ENCODE results near the gene AMFR.
A peak's percentile ranks its signal among the peaks of the same experiment; 100 is the strongest.

AMFR gene

DNA sequence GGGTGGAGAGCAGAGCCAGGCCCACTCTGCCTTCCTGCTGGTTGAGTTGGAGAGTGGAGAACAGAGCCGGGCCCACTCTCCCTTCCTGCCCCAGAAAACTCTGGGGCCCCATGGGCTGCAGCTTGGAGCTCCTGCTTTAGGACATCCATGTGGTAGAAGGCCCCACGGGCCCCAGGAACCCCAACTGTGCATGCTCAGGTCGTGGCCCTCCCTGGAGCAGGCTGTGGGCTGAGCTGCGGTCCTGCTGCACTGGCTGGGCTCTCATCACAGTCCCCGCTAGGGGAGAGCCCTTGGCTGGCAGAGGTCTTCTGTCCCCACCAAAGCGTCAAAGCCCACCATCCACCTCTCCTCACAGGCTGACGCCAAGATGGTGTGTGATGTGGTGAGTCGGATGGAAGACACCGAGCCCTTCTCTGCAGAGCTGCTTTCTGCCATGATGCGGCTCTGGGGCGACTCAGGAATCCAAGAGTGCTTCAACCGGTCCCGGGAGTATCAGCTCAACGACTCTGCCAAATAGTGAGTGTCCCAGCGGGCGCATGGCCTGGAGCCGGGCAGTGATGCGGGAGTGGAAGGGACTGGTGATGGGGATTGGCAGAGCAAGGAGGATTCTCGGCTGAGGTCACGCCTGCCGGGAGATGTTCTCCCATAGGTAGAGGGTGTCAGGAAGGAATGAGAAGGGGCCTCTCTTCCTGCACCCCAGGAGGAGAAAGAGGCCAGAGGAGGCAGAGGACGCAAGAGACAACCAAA, 96.9 kb downstream of the AMFR start:
- no peak for DNase-seq

DNA sequence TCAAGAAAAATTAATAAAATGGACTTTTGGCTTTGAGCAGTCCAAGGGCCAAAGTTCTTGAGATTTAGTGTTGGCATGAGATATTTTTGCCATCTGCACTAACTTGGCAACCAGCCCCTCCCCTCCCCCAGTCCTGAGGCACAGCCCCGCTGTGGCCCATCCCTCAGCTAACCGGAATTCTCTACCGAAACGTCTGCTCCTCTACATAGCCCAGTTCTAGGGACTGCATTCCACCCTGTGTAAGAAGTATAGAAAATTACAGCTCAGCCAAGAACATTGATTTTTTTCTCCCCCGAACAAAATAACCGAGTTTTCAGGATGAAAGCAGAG, 97.5 kb downstream of the AMFR start:
- no peak for DNase-seq

DNA sequence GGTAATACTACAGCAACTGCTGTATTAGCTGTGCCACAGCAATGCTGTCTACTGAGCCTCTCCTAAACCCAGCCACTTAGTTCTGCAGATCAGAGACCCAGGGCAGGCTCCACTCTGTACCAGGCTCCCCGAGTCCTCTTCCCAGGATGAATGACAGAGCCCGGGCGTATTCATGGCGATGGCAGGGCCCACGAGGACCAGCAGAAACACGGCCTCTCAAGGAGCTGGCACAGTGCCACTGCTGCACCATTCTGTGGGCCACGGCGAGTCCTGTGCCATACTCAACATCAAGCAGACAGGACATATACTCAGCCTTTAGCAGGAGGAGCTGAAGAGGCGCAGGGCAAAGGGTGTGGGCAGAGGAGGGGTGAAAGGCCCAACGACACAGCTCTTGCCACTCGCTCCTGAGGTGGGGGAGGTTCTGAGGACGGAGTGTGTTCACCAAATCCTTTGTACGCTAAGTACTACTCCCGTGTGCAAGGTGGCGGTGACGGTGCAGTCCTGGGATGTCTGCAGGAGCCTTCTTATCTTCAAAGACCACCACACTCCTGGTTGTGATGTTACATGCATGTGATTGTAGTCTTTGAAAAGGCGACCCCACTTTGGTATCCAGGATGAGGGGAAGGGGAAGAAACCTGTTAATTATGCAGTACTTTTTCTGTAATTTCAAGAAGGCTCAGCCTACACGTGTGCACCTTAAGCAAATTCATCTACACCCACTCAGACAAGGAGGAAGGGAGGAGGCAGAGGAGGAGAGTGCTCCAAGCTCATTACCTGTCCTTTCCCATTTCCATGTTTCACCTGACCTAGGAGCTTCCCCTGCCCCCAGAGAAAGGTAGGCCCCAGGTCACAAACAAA, 98.0 kb downstream of the AMFR start:
- no peak for DNase-seq

DNA sequence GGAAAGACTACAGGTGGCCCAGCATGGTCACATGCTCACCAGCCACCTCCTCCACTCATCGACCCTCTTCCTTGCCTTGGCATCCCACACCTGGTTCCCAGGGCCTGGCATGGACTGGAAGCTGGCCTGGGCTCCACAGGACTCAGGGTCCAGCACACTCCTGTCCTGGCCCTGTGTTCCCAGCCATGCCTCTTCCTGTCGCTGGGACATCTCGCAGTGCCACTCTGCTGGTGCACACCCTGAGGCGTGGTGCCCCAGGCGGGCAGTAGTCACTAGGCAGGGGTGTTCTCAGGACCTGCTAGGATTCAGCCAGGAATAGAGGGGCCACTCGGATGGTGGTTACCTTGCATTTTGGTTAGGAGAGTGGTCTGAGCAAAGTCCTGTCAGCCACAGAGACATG, 99.4 kb downstream of the AMFR start:
- no peak for DNase-seq

- DNase-seq: no peak
These were observed 100.9 kb downstream of the AMFR start for GRCh38 chr16:56324406-56324805.

- no peak for DNase-seq
These were observed 103.8 kb downstream of the AMFR start for GRCh38 chr16:56321571-56321970.

GRCh38 chr16:56320811-56321558, 104.4 kb downstream of the AMFR start:
- no peak for DNase-seq

DNA sequence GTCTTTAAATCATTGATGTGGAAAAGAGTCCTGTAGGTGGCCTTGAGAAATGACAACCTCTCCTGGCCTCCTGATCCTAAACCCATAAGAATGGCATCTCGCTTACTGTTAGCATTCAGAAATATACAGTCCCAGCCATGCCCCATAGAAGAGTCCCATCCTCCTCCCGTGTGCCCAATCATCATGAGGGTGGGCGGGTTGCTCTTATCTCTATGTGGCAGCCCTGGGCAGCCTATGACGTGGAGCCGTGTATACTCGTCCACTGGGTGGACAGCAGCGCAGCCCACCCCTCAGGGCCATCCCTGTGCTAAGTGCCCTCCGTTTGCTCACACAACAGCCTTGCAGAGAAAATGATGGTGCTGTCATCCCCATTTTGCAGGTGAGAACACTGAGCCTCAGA, 105.3 kb downstream of the AMFR start:
- no peak for DNase-seq

GRCh38 chr16:56319376-56319775, 106.0 kb downstream of the AMFR start:
- no peak for DNase-seq

DNA sequence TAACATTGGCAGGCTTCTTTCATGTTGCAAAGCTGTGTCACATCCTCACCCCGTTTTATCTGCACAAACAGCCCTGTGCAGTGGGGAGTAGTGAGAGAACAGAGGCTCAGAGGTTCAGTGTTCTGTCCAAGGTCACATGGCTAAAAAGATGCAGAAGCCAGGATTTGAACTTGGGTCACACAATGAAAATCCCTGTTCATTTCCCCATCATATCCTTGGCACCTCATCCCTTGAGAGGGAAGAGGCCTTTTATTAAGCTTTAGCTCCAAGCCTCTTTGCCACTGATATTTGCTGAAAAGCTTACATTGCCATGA, 106.6 kb downstream of the AMFR start:
- DNase-seq: no peak

- peak; percentile 17 to 77 (median 52) for DNase-seq
These were observed 107.1 kb downstream of the AMFR start for GRCh38 chr16:56317998-56318826.

DNA sequence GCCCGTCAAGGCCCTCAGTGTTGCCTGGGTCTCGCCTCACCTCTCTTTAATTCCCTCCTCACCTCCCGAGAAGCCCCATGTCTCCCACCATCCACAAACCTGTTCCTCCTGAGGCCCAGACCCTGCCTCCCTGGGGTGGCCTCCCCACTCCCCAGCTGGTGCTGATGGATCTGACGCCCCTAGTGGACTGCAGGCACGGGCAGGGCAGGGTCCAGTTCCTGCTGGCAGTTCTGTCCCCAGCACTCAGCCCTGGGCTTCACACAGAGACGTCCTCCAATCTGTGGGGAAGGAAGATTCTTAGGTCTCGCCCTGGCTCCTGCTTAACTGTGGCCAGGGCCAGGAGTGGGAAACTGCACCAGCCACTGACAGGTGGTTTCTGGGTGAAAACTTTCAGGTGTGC, 108.8 kb downstream of the AMFR start:
- DNase-seq: no peak

GRCh38 chr16:56315955-56316354, 109.4 kb downstream of the AMFR start:
- DNase-seq: no peak

GRCh38 chr16:56314244-56314850, 111.0 kb downstream of the AMFR start:
- no peak for DNase-seq

DNA sequence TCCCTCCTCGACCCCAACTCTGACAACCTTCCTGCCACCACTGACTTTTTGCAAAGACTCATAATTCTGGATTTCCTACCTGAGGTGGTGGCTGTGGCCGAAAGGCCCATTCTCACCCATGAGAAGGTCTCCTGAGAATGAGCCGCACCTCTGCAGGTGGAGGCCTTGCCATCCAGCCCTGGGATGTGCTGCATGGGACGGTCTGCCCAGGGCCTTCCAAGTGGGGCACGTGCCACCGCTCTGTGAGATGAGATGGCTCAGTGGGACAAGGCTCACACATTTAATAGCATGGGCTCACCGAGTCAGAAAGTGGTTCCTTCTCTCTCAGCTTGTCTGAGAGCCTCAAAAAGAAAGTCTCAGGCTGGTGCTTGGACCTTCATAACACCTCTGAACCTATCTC, 112.8 kb downstream of the AMFR start:
- no peak for DNase-seq

DNA sequence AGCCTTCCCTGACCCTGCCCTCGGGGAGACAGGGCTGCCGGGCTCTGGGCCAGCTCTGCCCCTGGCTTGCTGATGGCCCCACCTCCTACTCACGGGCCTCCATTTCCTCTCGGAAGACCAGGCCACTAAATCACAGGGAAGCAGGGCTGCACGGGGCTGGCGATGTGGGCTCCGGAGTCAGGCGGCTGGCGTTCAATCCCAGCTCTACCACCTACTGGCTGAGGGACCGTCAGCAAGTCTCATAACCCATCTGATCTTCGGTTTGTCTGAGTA, 113.4 kb downstream of the AMFR start:
- DNase-seq: no peak
